ENCODE measurements around the gene PLA2G6. TPM values are rescaled to one million over a fixed set of nuclear protein-coding genes. Genes with fewer than 3 reads are reported as not detected.

PLA2G6 gene
- total and polyA plus RNA-seq, 2 of the 13 experiments (the other 11 are each of a cell fraction or from before 2014, with no cell fraction given) = 4.8 to 11.5 TPM

DNA sequence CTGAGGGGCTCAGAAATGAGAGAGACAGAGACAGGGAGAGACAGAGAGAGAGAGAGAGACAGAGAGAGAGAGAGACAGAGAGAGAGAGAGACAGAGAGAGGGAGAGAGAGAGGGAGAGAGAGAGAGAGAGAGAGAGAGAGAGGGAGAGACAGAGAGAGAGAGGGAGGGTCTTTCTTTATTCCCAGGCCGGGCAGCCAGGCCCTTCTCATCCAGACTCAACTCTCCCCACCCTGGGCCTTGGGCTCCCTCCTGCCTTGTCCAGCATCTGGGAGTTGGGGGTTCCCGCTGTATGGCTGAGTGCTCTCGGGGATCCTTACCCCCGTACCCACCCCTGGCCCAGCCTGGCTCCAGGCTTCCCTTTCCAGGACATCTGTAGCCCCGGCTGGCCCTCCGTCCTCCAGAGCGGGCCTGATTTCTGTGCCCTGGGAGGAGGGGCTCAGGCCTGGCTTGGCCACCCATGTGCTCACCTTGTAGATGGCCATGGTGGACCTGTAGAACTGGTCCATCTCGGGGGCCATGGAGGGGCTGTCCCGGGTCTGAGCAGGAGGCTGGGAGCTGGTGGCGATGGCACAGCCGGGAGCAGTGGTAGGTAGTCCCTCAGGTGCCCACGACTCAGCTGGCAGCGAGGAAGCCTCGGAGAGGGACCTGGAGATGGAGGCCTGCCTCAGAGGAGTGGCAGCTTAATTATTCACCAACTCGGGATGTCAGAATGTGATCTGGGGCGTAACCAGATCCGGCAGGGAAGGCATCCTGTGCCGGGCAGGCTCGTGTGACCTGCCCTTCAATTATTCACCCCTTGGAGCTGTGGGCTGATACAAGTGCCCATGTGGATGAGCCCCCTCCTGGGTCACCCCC, 71.4 kb downstream of the PLA2G6 start, which contains the start of gene BAIAP2L2 (continued):
- 0 out of 2 replicates have a peak, but pooled peaks have one; percentile 45 for TF ChIP-seq HMGXB3 (CRISPR knock-in tag; IDR thresholded peaks at IDR 0.05; ENCODE audit: borderline replicate concordance)
- no peak for TF ChIP-seq HNRNPLL (IDR thresholded peaks at IDR 0.05; ENCODE audit: low read depth, low read length, poor library complexity, severe bottlenecking)
- 0 out of 2 replicates have a peak, but pooled peaks have one; percentile 21 for TF ChIP-seq GATAD2A (CRISPR knock-in tag; IDR thresholded peaks at IDR 0.05)
- no peak for TF ChIP-seq NR0B2 (CRISPR knock-in tag; IDR thresholded peaks at IDR 0.05)
- TF ChIP-seq AHDC1 (CRISPR knock-in tag; IDR thresholded peaks at IDR 0.05; ENCODE audit: borderline replicate concordance) = no peak
- no peak for TF ChIP-seq TP53 (CRISPR knock-in tag; conservative IDR thresholded peaks at IDR 0.05)
- TF ChIP-seq ZNF260 (CRISPR knock-in tag; IDR thresholded peaks at IDR 0.05; ENCODE audit: borderline replicate concordance, low read depth) = no peak
- TF ChIP-seq CBX1 (IDR thresholded peaks at IDR 0.05; ENCODE audit: low read depth) = no peak
- TF ChIP-seq POLR2G (IDR thresholded peaks at IDR 0.05; ENCODE audit: low read depth, low read length) = peak; percentile 64; the same call in 1 of the 2 replicates
- TF ChIP-seq MLLT10 (CRISPR knock-in tag; IDR thresholded peaks at IDR 0.05) = no peak
- no peak for TF ChIP-seq ISL2 (CRISPR knock-in tag; IDR thresholded peaks at IDR 0.05)
- no peak for TF ChIP-seq GATA4 (IDR thresholded peaks at IDR 0.05; ENCODE audit: borderline replicate concordance, low read depth)
- TF ChIP-seq, protein P1, sequence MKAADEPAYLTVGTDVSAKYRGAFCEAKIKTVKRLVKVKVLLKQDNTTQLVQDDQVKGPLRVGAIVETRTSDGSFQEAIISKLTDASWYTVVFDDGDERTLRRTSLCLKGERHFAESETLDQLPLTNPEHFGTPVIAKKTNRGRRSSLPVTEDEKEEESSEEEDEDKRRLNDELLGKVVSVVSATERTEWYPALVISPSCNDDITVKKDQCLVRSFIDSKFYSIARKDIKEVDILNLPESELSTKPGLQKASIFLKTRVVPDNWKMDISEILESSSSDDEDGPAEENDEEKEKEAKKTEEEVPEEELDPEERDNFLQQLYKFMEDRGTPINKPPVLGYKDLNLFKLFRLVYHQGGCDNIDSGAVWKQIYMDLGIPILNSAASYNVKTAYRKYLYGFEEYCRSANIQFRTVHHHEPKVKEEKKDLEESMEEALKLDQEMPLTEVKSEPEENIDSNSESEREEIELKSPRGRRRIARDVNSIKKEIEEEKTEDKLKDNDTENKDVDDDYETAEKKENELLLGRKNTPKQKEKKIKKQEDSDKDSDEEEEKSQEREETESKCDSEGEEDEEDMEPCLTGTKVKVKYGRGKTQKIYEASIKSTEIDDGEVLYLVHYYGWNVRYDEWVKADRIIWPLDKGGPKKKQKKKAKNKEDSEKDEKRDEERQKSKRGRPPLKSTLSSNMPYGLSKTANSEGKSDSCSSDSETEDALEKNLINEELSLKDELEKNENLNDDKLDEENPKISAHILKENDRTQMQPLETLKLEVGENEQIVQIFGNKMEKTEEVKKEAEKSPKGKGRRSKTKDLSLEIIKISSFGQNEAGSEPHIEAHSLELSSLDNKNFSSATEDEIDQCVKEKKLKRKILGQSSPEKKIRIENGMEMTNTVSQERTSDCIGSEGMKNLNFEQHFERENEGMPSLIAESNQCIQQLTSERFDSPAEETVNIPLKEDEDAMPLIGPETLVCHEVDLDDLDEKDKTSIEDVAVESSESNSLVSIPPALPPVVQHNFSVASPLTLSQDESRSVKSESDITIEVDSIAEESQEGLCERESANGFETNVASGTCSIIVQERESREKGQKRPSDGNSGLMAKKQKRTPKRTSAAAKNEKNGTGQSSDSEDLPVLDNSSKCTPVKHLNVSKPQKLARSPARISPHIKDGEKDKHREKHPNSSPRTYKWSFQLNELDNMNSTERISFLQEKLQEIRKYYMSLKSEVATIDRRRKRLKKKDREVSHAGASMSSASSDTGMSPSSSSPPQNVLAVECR (CRISPR knock-in tag; IDR thresholded peaks at IDR 0.05; ENCODE audit: borderline replicate concordance) = peak; percentile 73
